GM21619 (cell line): ENCODE data around the gene KIAA1328.
"Not testable (repeated sequence)": the region's sequence is repeated elsewhere in the genome, so short reads cannot be mapped to it uniquely, and the experiment has no call there.

Source experiments
- ATAC-seq: cut with Tn5 transposase; IDR thresholded peaks from one replicate; pipeline ENCODE4 v1.9.1; 2021; ENCODE audit not compliant: unreplicated experiment

The KIAA1328 gene

GRCh38 chr18:36828630-36829361, at the start of gene KIAA1328, which contains the start of gene TPGS2:
TSS of gene KIAA1328 (plus strand) at chr18:36829127. CDS start at chr18:36829139, 12 bp downstream.
TSS of gene TPGS2 (minus strand) at chr18:36829002. CDS start at chr18:36828767, 235 bp downstream.
- peak; percentile 92 for ATAC-seq

- no peak for ATAC-seq
These were observed 48.2 kb upstream of the KIAA1328 start for GRCh38 chr18:36780748-36781147.

GRCh38 chr18:36782710-36783109, 46.2 kb upstream of the KIAA1328 start:
- ATAC-seq = no peak

- ATAC-seq = no peak
These were observed 45.1 kb upstream of the KIAA1328 start for GRCh38 chr18:36783792-36784191.

- ATAC-seq = no peak
These were observed 42.2 kb upstream of the KIAA1328 start for GRCh38 chr18:36786686-36787085.

GRCh38 chr18:36792634-36793283, 36.2 kb upstream of the KIAA1328 start:
- ATAC-seq = no peak

GRCh38 chr18:36798738-36799473, 30.0 kb upstream of the KIAA1328 start:
- no peak for ATAC-seq

- no peak for ATAC-seq
These were observed 23.8 kb upstream of the KIAA1328 start for GRCh38 chr18:36805105-36805504.

GRCh38 chr18:36808681-36809080, 20.2 kb upstream of the KIAA1328 start:
- ATAC-seq = no peak

GRCh38 chr18:36809590-36810381, 19.1 kb upstream of the KIAA1328 start:
- peak; percentile 97 for ATAC-seq

GRCh38 chr18:36811430-36811829, 17.5 kb upstream of the KIAA1328 start:
- no peak for ATAC-seq

- ATAC-seq = no peak
These were observed 17.0 kb upstream of the KIAA1328 start for GRCh38 chr18:36811955-36812354.

GRCh38 chr18:36812678-36813077, 16.2 kb upstream of the KIAA1328 start:
- ATAC-seq = no peak

GRCh38 chr18:36813101-36813775, 15.7 kb upstream of the KIAA1328 start:
- no peak for ATAC-seq

- no peak for ATAC-seq
These were observed 15.1 kb upstream of the KIAA1328 start for GRCh38 chr18:36813824-36814223.

GRCh38 chr18:36814994-36815393, 13.9 kb upstream of the KIAA1328 start:
- ATAC-seq = no peak

GRCh38 chr18:36816096-36816495, 12.8 kb upstream of the KIAA1328 start:
- not testable (repeated sequence) for ATAC-seq

- no peak for ATAC-seq
These were observed 11.9 kb upstream of the KIAA1328 start for GRCh38 chr18:36817039-36817438.

- no peak for ATAC-seq
These were observed 10.3 kb upstream of the KIAA1328 start for GRCh38 chr18:36818652-36819051.

GRCh38 chr18:36819621-36820020, 9.3 kb upstream of the KIAA1328 start:
- no peak for ATAC-seq
